Lower leg skin (tissue), 4 donors: Measurements from ENCODE around the gene ZNF180. TPM values are rescaled to one million over a fixed set of nuclear protein-coding genes. Genes with fewer than 3 reads are reported as not detected.
A peak's percentile ranks its signal among the peaks of the same experiment; 100 is the strongest.

Experiments used
- DNase-seq, 2 donors: peaks; one replicate each; pipeline ENCODE4 v3.0.0-alpha.2; 2019; ENCODE audit warnings: low spot score in 2 of 2
- H3K4me3 ChIP-seq: fragments of 200-600 bp; sonication (generic); 2 replicates; pipeline ENCODE4 v1.5.1; 2017; ENCODE audit warnings: mild to moderate bottlenecking, low read depth; ENCODE audit not compliant: poor library complexity, severe bottlenecking
- CTCF ChIP-seq, 3 donors: fragments of 450-650 bp; IDR thresholded peaks; one replicate each; pipeline ENCODE4 v1.5.1; 2016; ENCODE audit warnings: antibody characterized with exemption in 3 of 3, mild to moderate bottlenecking in 3 of 3, moderate library complexity in 2 of 3
- POLR2A ChIP-seq, 2 donors: fragments of 450-650 bp; IDR thresholded peaks; one replicate each; pipeline ENCODE4 v1.6.1; 2016 to 2017; ENCODE audit warnings: antibody characterized with exemption in 2 of 2, mild to moderate bottlenecking in 1 of 2, moderate library complexity in 1 of 2
- WGBS, 2 donors: methylation state at CpG; one replicate each; pipeline ENCODE4 v1.1.5; 2018; 5-methylcytosine and 5-hydroxymethylcytosine counted together
- intact Hi-C: fragments of 100-400 bp; cut with DNase I; formaldehyde crosslinking; loops from one replicate; pipeline ENCODE4 v1.15.0; 2023; ENCODE audit warnings: low total_unique reads
- total RNA-seq, 4 donors: library from RNA; depleted of rRNA; stranded (reverse); fragments of >200 nt; gene quantifications; one replicate each; pipeline ENCODE4 v1.1.0, GENCODE V29; 2016

ZNF180 gene
- total RNA-seq, 4 donors from 2014 or later, result 9.1 to 48.2 (median 12.0) TPM

GRCh38 chr19:44529536-44529935 is 29.2 kb upstream of the ZNF180 start, which contains the start of gene CEACAM20:
Gene CEACAM20 (minus strand): TSS chr19:44529675. CDS start chr19:44529509, 166 bp downstream.
- TF ChIP-seq CTCF (IDR thresholded peaks at IDR 0.05) (no peak), POLR2A (IDR thresholded peaks at IDR 0.05) (no peak)
- no peak within 1 kb of the TSS for H3K4me3 ChIP-seq
- 74 to 76% methylated on average over 9 of the region's 9 CpGs for WGBS, 2 donors
- intact Hi-C loops, result no loop called here
- DNase-seq, result no peak

GRCh38 chr19:44527554-44527953 is 27.2 kb upstream of the ZNF180 start:
- intact Hi-C loops, result no loop called here
- TF ChIP-seq POLR2A (IDR thresholded peaks at IDR 0.05) (no peak), CTCF (IDR thresholded peaks at IDR 0.05) (no peak)
- 79 to 81% methylated on average over 7 of the region's 7 CpGs for WGBS, 2 donors

GRCh38 chr19:44525721-44526430 is 25.6 kb upstream of the ZNF180 start:
- TF ChIP-seq POLR2A (IDR thresholded peaks at IDR 0.05) (no peak), CTCF (IDR thresholded peaks at IDR 0.05) (no peak)
- H3K4me3 ChIP-seq, result no peak overlapping the region
- WGBS, 2 donors, result 23 to 37% methylated on average over 4 of the region's 4 CpGs
- intact Hi-C loops, result no loop called here
- peak in 1 of 2 donors; percentile 46 for DNase-seq

More at GRCh38 chr19:44527554-44527953, 27.2 kb upstream of the ZNF180 start:
- no peak overlapping the region for H3K4me3 ChIP-seq
- DNase-seq, result no peak

- intact Hi-C loops, result loop anchor here (1.0 kb wide), 1 partner anchor 19 kb away; no protein-coding TSS in a partner anchor
- DNase-seq, result no peak
- H3K4me3 ChIP-seq, result no peak overlapping the region
- TF ChIP-seq POLR2A (IDR thresholded peaks at IDR 0.05) (no peak), CTCF (IDR thresholded peaks at IDR 0.05) (no peak)
- 90 to 95% methylated on average over 2 of the region's 2 CpGs for WGBS, 2 donors
Measured at GRCh38 chr19:44521370-44521769, 21.0 kb upstream of the ZNF180 start.

GRCh38 chr19:44517146-44517545 is 16.8 kb upstream of the ZNF180 start:
- no peak overlapping the region for H3K4me3 ChIP-seq
- intact Hi-C loops, result no loop called here
- WGBS, 2 donors, result 84 to 86% methylated on average over 7 of the region's 7 CpGs
- no peak for TF ChIP-seq CTCF (IDR thresholded peaks at IDR 0.05)
- DNase-seq, result no peak

GRCh38 chr19:44515907-44516306 is 15.6 kb upstream of the ZNF180 start:
- WGBS, 2 donors, result 86 to 100% methylated on average over 1 of the region's 1 CpG
- TF ChIP-seq CTCF (IDR thresholded peaks at IDR 0.05) (no peak), POLR2A (IDR thresholded peaks at IDR 0.05) (no peak)
- DNase-seq, result no peak
- intact Hi-C loops, result no loop called here
- H3K4me3 ChIP-seq, result no peak overlapping the region
